ENCODE data around the gene BUD23. TPM values are rescaled to one million over a fixed set of nuclear protein-coding genes. Genes with fewer than 3 reads are reported as not detected.

Gene BUD23
- total RNA-seq, 1 experiment from 2014 or later = 78.1 TPM

DNA sequence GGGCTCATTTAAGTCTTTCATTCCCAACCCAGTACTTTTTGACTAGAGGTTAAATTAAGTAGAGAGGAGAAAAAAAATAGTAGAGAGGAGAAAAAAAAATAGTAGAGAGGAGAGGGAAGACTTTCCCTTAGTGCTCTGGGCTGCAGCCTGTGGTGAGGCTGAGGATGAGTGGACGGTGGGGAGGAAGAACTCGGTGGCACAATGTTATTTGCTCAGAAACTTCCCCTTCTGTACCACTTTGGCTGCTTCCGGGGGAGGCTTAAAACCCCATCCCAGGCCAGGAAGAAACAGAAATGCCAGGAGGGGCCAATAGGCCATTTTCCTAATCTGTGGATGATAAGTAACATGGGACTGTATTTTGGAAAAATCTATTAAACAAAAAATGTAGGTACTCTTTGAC lies 44.5 kb upstream of the BUD23 start:
- Mint-ChIP-seq H3K4me3 (no peak overlapping the region), H3K36me3 (ENCODE audit: insufficient read depth in 1 of 3, low read depth in 3 of 3) (no peaks in the 10 kb centered on the region), H3K27me3 (ENCODE audit: low read depth) (peaks cover 14% of the 10 kb centered on the region), H3K4me1 (peaks cover 5 to 6% of the 10 kb centered on the region in 2 experiments), H3K27ac (no peak overlapping the region), H3K9me3 (peaks cover 0 to 4% of the 10 kb centered on the region in 2 experiments; a peak in 2 of 5 replicates)
- Histone ChIP-seq H2BK120ac (ENCODE audit: low read depth, low read length, poor library complexity, severe bottlenecking) (no peak overlapping the region), H3K23ac (ENCODE audit: insufficient read length, low read depth, low read length) (no peak overlapping the region), H3K9ac (ENCODE audit: extremely low read depth, insufficient read length, low read length) (no peak overlapping the region), H3K4me1 (ENCODE audit: insufficient read depth, low read length) (no peaks in the 10 kb centered on the region; the same call in 1 of the 2 replicates), H3K27ac (ENCODE audit: insufficient read length, low read depth, low read length) (no peak overlapping the region), H2BK5ac (ENCODE audit: insufficient read length, low read length) (no peak overlapping the region), H3K4ac (ENCODE audit: low read depth, low read length) (no peak overlapping the region), H2BK20ac (ENCODE audit: low read depth, low read length, poor library complexity, severe bottlenecking) (no peak overlapping the region), H3K27me3 (ENCODE audit: insufficient read depth, low read length) (no peaks in the 10 kb centered on the region), H3K9me3 (ENCODE audit: control insufficient read depth, low read depth, low read length) (no peaks in the 10 kb centered on the region), H4K20me1 (ENCODE audit: control insufficient read depth, insufficient read depth, insufficient read length) (no peaks in the 10 kb centered on the region), H2BK15ac (ENCODE audit: low read depth, low read length) (no peak overlapping the region), H3K23me2 (ENCODE audit: insufficient read length, low read depth, low read length, poor library complexity, severe bottlenecking) (no peaks in the 10 kb centered on the region), H3K18ac (ENCODE audit: insufficient read length, low read depth, low read length) (no peak overlapping the region), H3K14ac (ENCODE audit: insufficient read depth, low read length) (no peak overlapping the region), H3T11ph (ENCODE audit: low read length) (no peak overlapping the region), H4K91ac (ENCODE audit: insufficient read length, low read depth, low read length) (no peak overlapping the region), H3K79me2 (ENCODE audit: insufficient read depth, low read length) (no peaks in the 10 kb centered on the region), H4K8ac (replicated peaks; ENCODE audit: insufficient read length, low read depth, low read length) (no peak overlapping the region), H3K4me2 (ENCODE audit: insufficient read depth, insufficient read length, low read length) (no peak overlapping the region), H3K56ac (ENCODE audit: insufficient read length, low read depth, low read length) (no peak overlapping the region), H2AK5ac (ENCODE audit: insufficient read length, low read length) (no peak overlapping the region), H2BK12ac (ENCODE audit: insufficient read length, low read depth, low read length) (no peak overlapping the region), H4K5ac (ENCODE audit: insufficient read length, low read depth, low read length) (no peak overlapping the region), H2AFZ (ENCODE audit: low read length) (no peak overlapping the region), H3K79me1 (ENCODE audit: insufficient read depth, low read depth, low read length, poor library complexity, severe bottlenecking) (no peaks in the 10 kb centered on the region)
- no CpG with 5 or more reads among the region's 3 CpGs for WGBS (ENCODE audit: extremely low coverage, insufficient read length, low lambda C conversion rate)
- DNase-seq = no peak
- TF ChIP-seq CTCF (conservative IDR thresholded peaks at IDR 0.05) = no peak
